A549 (cell line): Measurements from ENCODE around the gene SPAG5. TPM values are rescaled to one million over a fixed set of nuclear protein-coding genes. Genes with fewer than 3 reads are reported as not detected.

Experiments used
- ATAC-seq, 2 experiments: fragments of 200-7000 bp in 1 of 2; fragments of >200 bp in 1 of 2; cut with Nextera tagmentation in 1 of 2; cut with Tn5 transposase in 1 of 2; 3 replicates each; pipeline versions ENCODE4 v1.8.0 to v1.9.1; 2018 to 2020; ENCODE audit warnings: mild to moderate bottlenecking in 1 of 2, moderate library complexity in 1 of 2
- CTCF ChIA-PET: fragments of 300-600 bp; sonication (Branson Sonifier 250); formaldehyde crosslinking; extraction: SDS; loops from one replicate; lab custom pipeline; 2021; ENCODE audit warnings: antibody characterized with exemption, inconsistent platforms; lab: Yijun Ruan, JAX
- POLR2A ChIA-PET: fragments of 350-600 bp; formaldehyde crosslinking; extraction: SDS; loops from one replicate; lab custom pipeline; 2021; ENCODE audit warnings: antibody characterized with exemption, inconsistent platforms; lab: Yijun Ruan, JAX
- DNase-seq, 2 experiments: peaks; one replicate each; pipeline versions ENCODE4 v3.0.0 to v3.0.0-alpha.2; 2011 to 2016; ENCODE audit warnings: low read depth in 1 of 2, low spot score in 1 of 2
- FAIRE-seq: peaks from 2 replicates; lab custom pipeline; 2011; peaks lifted over from hg19 to GRCh38; lab: Jason Lieb, UNC
- H3K27ac ChIP-seq, 2 experiments: fragments of >200 bp; sonication (Bioruptor Twin); formaldehyde crosslinking; 3 replicates each; pipeline ENCODE4 v1.5.1; 2016 to 2017
- H3K4me1 ChIP-seq: fragments of >200 bp; sonication (Bioruptor Twin); formaldehyde crosslinking; 3 replicates; pipeline ENCODE4 v1.6.1; 2016
- H3K4me2 ChIP-seq: fragments of >200 bp; sonication (Bioruptor Twin); formaldehyde crosslinking; 3 replicates; pipeline ENCODE4 v1.6.1; 2016
- H3K4me3 ChIP-seq: fragments of >200 bp; sonication (Bioruptor Twin); formaldehyde crosslinking; 3 replicates; pipeline ENCODE4 v1.5.1; 2016
- H3K9me3 ChIP-seq: fragments of >200 bp; sonication (Bioruptor Twin); formaldehyde crosslinking; 3 replicates; pipeline ENCODE4 v1.6.1; 2016
- BHLHE40 ChIP-seq: IDR thresholded peaks from 2 replicates; pipeline ENCODE4 v1.6.1; 2012; ENCODE audit warnings: low read depth, low read length, inconsistent platforms
- EHMT2 ChIP-seq: fragments of 200-600 bp; sonication (generic); IDR thresholded peaks from 2 replicates; pipeline ENCODE4 v1.6.1; 2016; ENCODE audit warnings: antibody characterized with exemption, low read depth, mild to moderate bottlenecking, moderate library complexity
- ESRRA ChIP-seq: fragments of 150-350 bp; IDR thresholded peaks from 2 replicates; pipeline ENCODE4 v1.6.1; 2014; ENCODE audit warnings: mild to moderate bottlenecking, low read length, borderline replicate concordance
- FOSB ChIP-seq: fragments of 250-450 bp; sonication (Bioruptor Pico); IDR thresholded peaks from 2 replicates; pipeline ENCODE4 v1.5.0; 2020; ENCODE audit warnings: mild to moderate bottlenecking, moderate library complexity
- GATA3 ChIP-seq: IDR thresholded peaks from 2 replicates; pipeline ENCODE4 v1.6.1; 2012; ENCODE audit warnings: borderline replicate concordance
- HDAC2 ChIP-seq: fragments of 200-600 bp; sonication (generic); IDR thresholded peaks from 2 replicates; pipeline ENCODE4 v1.6.1; 2016
- HOXA7 ChIP-seq: fragments of 250-450 bp; sonication (Bioruptor Pico); IDR thresholded peaks from 2 replicates; pipeline ENCODE4 v1.5.0; 2020; ENCODE audit warnings: mild to moderate bottlenecking, moderate library complexity
- HOXB5 ChIP-seq: fragments of 250-450 bp; sonication (Bioruptor Pico); IDR thresholded peaks from 2 replicates; pipeline ENCODE4 v1.5.0; 2020; ENCODE audit warnings: mild to moderate bottlenecking, moderate library complexity
- KDM5A ChIP-seq: fragments of 200-600 bp; sonication (generic); IDR thresholded peaks from 2 replicates; pipeline ENCODE4 v1.6.1; 2016; ENCODE audit warnings: antibody characterized with exemption, mild to moderate bottlenecking
- PHF8 ChIP-seq: fragments of 200-600 bp; sonication (generic); IDR thresholded peaks from 2 replicates; pipeline ENCODE4 v1.6.1; 2016; ENCODE audit warnings: low read depth, mild to moderate bottlenecking, antibody characterized with exemption, moderate library complexity, borderline replicate concordance
- POLR2A ChIP-seq: IDR thresholded peaks from 2 replicates; pipeline ENCODE4 v1.6.1; 2012; ENCODE audit warnings: mild to moderate bottlenecking, low read length
- SMC3 ChIP-seq: fragments of >200 bp; sonication (Bioruptor Twin); formaldehyde crosslinking; IDR thresholded peaks from 3 replicates; pipeline ENCODE4 v1.6.1; 2018; ENCODE audit warnings: inconsistent platforms
- TFCP2L1 ChIP-seq: fragments of 250-450 bp; sonication (Bioruptor Pico); IDR thresholded peaks from 2 replicates; pipeline ENCODE4 v1.5.0; 2021; ENCODE audit warnings: mild to moderate bottlenecking
- TP53 ChIP-seq: fragments of 250-450 bp; sonication (Bioruptor Pico); IDR thresholded peaks from 2 replicates; pipeline ENCODE4 v1.5.0; 2021; ENCODE audit warnings: mild to moderate bottlenecking, moderate library complexity
- ZNF302 ChIP-seq: fragments of 250-450 bp; sonication (Bioruptor Pico); IDR thresholded peaks from 2 replicates; pipeline ENCODE4 v1.9.0; 2021; ENCODE audit warnings: inconsistent platforms, mild to moderate bottlenecking, moderate library complexity
- WGBS: methylation state at CpG from one replicate; pipeline ENCODE4 v1.1.6; 2017; ENCODE audit errors: missing lambda C conversion rate; 5-methylcytosine and 5-hydroxymethylcytosine counted together
- polyA plus RNA-seq, 4 experiments: library from polyadenylated mRNA; depleted of rRNA in 3 of 4; stranded (reverse); fragments of >200 nt; fragmentation: RNase III in 1 of 4; extraction: RNeasy Plus Mini Kit Qiagen cat#74134 plus additional on column Dnase treatment in 1 of 4; gene quantifications; 2 replicates in 3 of 4; 3 replicates in 1 of 4; pipeline ENCODE4 v1.2.3, GENCODE V29; 2011 to 2017
- TF ChIP-seq, protein P1 (sequence below): fragments of 250-450 bp; sonication (Bioruptor Pico); IDR thresholded peaks from 2 replicates; pipeline ENCODE4 v1.5.0; 2021; ENCODE audit warnings: mild to moderate bottlenecking, moderate library complexity, borderline replicate concordance
- TF ChIP-seq, protein P2 (sequence below): IDR thresholded peaks from 2 replicates; pipeline ENCODE4 v1.6.1; 2012
- TF ChIP-seq, protein P3 (sequence below): fragments of >200 bp; sonication (Bioruptor Twin); formaldehyde crosslinking; IDR thresholded peaks from 3 replicates; pipeline ENCODE4 v1.5.1; 2016
- TF ChIP-seq, protein P4 (sequence below): fragments of 150-350 bp; IDR thresholded peaks from 2 replicates; pipeline ENCODE4 v1.6.1; 2014; ENCODE audit warnings: low read depth, mild to moderate bottlenecking, low read length
- TF ChIP-seq, protein P5 (sequence below): IDR thresholded peaks from 2 replicates; pipeline ENCODE4 v1.6.1; 2012

Gene SPAG5
- polyA plus RNA-seq, 2 of the 4 experiments (the other 2 are of a cell fraction), result 111 TPM

DNA sequence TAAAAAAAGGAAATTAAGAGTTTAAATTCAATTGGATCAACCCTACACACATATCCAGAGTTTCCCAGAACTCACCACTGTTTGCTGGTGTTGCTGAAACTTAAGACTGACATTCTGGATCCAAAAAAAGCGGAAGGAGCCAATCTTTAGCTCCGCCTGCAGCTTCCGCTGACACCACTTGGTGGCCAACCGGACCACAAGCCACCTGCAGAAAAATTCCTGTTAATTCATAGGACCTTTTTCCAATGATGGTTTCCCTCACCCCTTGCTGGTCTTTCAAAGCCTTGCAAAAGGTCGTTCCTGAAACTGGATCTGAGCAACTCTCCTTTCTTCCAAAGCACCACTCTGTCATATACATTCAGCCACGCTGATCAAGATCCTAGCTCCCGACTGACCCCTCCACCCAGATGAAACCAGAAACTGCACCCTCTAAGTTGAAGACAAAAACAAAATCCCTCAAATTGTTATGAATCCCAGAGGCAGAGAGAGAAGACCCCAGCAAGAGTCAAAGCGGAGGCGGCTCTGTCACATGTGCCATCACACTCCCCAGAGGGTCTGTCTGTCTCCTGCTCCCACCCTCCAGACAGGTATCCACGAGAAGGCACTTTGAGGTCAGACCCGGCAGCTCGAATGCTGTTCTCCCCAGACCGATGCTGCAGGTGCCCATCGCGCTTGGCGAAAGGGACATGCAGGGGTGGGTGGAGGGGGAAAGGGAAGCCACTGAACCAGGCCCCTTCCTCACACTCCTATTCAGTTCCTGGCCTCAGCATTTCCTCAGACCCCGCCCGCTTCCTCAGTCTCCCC lies 45.4 kb upstream of the SPAG5 start:
- CTCF ChIA-PET, result interaction anchor here (0.5 to 6.8 kb wide), 31 partner anchors 9 to 149 kb away, joined by 3 to 90 read pairs (median 5); partner anchors contain the start of genes NEK8, PROCA1, RPL23A and SDF2

DNA sequence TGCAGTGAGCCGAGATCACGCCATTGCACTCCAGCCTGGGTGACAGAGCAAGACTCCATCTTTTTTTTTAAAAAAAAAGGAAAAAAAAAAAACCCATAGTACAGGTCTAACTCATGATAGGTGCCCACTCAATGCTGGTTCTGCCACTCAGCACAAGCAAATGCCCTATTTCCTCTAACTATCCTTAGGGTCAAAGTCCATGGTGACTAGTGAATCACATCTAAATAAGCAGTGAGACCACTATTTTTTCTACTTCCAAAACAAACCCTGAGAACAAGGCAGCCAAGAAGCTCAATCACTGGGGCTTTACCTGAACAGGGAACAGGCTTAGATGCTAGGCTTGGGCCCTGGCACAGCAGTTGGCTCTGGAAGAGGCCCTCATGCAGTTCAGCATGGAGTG lies 42.8 kb upstream of the SPAG5 start:
- ATAC-seq (no peak), DNase-seq (no peak), FAIRE-seq (no peak)
- CTCF ChIA-PET, result interaction anchor here (1.0 to 6.6 kb wide), 8 partner anchors 9 to 86 kb away, joined by 3 to 90 read pairs (median 4); partner anchors contain the start of genes PROCA1 and TLCD1
- Histone ChIP-seq H3K9me3 (no peaks in the 10 kb centered on the region), H3K4me1 (peaks cover 26% of the 10 kb centered on the region), H3K27ac (no peak overlapping the region), H3K4me3 (no peak overlapping the region), H3K4me2 (peak overlapping the region; percentile 22; the same call in 2 of the 3 replicates)
- TF ChIP-seq, protein P1, sequence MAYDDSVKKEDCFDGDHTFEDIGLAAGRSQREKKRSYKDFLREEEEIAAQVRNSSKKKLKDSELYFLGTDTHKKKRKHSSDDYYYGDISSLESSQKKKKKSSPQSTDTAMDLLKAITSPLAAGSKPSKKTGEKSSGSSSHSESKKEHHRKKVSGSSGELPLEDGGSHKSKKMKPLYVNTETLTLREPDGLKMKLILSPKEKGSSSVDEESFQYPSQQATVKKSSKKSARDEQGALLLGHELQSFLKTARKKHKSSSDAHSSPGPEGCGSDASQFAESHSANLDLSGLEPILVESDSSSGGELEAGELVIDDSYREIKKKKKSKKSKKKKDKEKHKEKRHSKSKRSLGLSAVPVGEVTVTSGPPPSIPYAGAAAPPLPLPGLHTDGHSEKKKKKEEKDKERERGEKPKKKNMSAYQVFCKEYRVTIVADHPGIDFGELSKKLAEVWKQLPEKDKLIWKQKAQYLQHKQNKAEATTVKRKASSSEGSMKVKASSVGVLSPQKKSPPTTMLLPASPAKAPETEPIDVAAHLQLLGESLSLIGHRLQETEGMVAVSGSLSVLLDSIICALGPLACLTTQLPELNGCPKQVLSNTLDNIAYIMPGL, result no peak
- TF ChIP-seq GATA3 (no peak), KDM5A (no peak), ESRRA (no peak), EHMT2 (no peak), TP53 (CRISPR knock-in tag) (no peak), BHLHE40 (no peak), HOXB5 (CRISPR knock-in tag) (no peak), HDAC2 (no peak)
- POLR2A ChIA-PET, result interaction anchor here (0.7 kb wide), 1 partner anchor 29 kb away, joined by 4 read pairs; no protein-coding TSS in a partner anchor
- 98% methylated on average over 2 of the region's 2 CpGs for WGBS

More for the DNA sequence above, 45.4 kb upstream of the SPAG5 start:
- Histone ChIP-seq H3K27ac (peak overlapping the region; percentile 97 to 99), H3K4me2 (peak overlapping the region; percentile 79)
- FAIRE-seq, result no peak
- WGBS, result under 1% methylated on average over 18 of the region's 18 CpGs
- TF ChIP-seq ESRRA, result no peak
- peak; percentile 42; the same call in 1 of the 2 replicates for TF ChIP-seq FOSB (CRISPR knock-in tag)
- TF ChIP-seq HOXB5 (CRISPR knock-in tag), result 0 out of 2 replicates have a peak, but pooled peaks have one; percentile 23
- TF ChIP-seq ZNF302, result 0 out of 2 replicates have a peak, but pooled peaks have one; percentile 20
- TF ChIP-seq TFCP2L1 (CRISPR knock-in tag), result 0 out of 2 replicates have a peak, but pooled peaks have one; percentile 22
- TF ChIP-seq POLR2A, result no peak
- TF ChIP-seq, protein P2, sequence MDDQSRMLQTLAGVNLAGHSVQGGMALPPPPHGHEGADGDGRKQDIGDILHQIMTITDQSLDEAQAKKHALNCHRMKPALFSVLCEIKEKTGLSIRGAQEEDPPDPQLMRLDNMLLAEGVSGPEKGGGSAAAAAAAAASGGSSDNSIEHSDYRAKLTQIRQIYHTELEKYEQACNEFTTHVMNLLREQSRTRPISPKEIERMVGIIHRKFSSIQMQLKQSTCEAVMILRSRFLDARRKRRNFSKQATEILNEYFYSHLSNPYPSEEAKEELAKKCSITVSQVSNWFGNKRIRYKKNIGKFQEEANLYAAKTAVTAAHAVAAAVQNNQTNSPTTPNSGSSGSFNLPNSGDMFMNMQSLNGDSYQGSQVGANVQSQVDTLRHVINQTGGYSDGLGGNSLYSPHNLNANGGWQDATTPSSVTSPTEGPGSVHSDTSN, result 0 out of 2 replicates have a peak, but pooled peaks have one; percentile 57
- TF ChIP-seq, protein P3, sequence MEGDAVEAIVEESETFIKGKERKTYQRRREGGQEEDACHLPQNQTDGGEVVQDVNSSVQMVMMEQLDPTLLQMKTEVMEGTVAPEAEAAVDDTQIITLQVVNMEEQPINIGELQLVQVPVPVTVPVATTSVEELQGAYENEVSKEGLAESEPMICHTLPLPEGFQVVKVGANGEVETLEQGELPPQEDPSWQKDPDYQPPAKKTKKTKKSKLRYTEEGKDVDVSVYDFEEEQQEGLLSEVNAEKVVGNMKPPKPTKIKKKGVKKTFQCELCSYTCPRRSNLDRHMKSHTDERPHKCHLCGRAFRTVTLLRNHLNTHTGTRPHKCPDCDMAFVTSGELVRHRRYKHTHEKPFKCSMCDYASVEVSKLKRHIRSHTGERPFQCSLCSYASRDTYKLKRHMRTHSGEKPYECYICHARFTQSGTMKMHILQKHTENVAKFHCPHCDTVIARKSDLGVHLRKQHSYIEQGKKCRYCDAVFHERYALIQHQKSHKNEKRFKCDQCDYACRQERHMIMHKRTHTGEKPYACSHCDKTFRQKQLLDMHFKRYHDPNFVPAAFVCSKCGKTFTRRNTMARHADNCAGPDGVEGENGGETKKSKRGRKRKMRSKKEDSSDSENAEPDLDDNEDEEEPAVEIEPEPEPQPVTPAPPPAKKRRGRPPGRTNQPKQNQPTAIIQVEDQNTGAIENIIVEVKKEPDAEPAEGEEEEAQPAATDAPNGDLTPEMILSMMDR, result peak; percentile 36; the same call in 2 of the 3 replicates
- TF ChIP-seq PHF8, result no peak; the same call in 1 of the 2 replicates
- TF ChIP-seq, protein P4, sequence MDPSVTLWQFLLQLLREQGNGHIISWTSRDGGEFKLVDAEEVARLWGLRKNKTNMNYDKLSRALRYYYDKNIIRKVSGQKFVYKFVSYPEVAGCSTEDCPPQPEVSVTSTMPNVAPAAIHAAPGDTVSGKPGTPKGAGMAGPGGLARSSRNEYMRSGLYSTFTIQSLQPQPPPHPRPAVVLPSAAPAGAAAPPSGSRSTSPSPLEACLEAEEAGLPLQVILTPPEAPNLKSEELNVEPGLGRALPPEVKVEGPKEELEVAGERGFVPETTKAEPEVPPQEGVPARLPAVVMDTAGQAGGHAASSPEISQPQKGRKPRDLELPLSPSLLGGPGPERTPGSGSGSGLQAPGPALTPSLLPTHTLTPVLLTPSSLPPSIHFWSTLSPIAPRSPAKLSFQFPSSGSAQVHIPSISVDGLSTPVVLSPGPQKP, result no peak
- 0 out of 3 replicates have a peak, but pooled peaks have one; percentile 12 for TF ChIP-seq SMC3
- no peak for TF ChIP-seq HOXA7
- TF ChIP-seq, protein P5, sequence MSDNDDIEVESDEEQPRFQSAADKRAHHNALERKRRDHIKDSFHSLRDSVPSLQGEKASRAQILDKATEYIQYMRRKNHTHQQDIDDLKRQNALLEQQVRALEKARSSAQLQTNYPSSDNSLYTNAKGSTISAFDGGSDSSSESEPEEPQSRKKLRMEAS, result peak; percentile 59
- TF ChIP-seq, all 56 proteins: peak for 8
- peaks cover 32% of the 10 kb centered on the region for H3K4me1 ChIP-seq
- H3K4me3 ChIP-seq, result peak overlapping the region; percentile 94
- DNase-seq (peak; percentile 76 to 83), ATAC-seq (peak; percentile 36 to 40; a peak in 5 of 6 replicates)
- H3K9me3 ChIP-seq, result no peaks in the 10 kb centered on the region
- POLR2A ChIA-PET, result interaction anchor here (0.6 to 2.6 kb wide), 21 partner anchors 9 to 307 kb away, joined by 3 to 41 read pairs (median 5); partner anchors contain the start of genes PHF12, PIGS, PROCA1 and RPL23A
